H1 (cell line): ENCODE measurements around the gene A3GALT2. TPM values are rescaled to one million over a fixed set of nuclear protein-coding genes. Genes with fewer than 3 reads are reported as not detected.

ENCODE experiments used
- CTCF ChIA-PET: fragments of 300-600 bp; sonication (Branson Sonifier 250); formaldehyde crosslinking; loops from one replicate; lab custom pipeline; 2021; ENCODE audit not compliant: partially characterized antibody; lab: Charles Lee
- POLR2A ChIA-PET: fragments of 300-600 bp; sonication (Branson Sonifier 250); formaldehyde crosslinking; loops from one replicate; lab custom pipeline; 2021; ENCODE audit warnings: inconsistent platforms; ENCODE audit not compliant: partially characterized antibody; lab: Charles Lee
- DNase-seq, 2 experiments: peaks; one replicate each; pipeline versions ENCODE4 v3.0.0 to v3.0.0-alpha.2; 2010 to 2022; ENCODE audit warnings: low spot score in 2 of 2, low read depth in 1 of 2, mixed read lengths in 1 of 2
- FAIRE-seq: peaks from 2 replicates; lab custom pipeline; 2011; peaks lifted over from hg19 to GRCh38; lab: Jason Lieb, UNC
- H2AFZ ChIP-seq: 2 replicates; pipeline ENCODE4 v1.8.1; 2012; ENCODE audit warnings: low read length, inconsistent platforms
- H2AK5ac ChIP-seq: 2 replicates; pipeline ENCODE4 v1.6.1; 2013; ENCODE audit warnings: low read depth, low read length
- H2BK120ac ChIP-seq: replicated peaks from 2 replicates; pipeline ENCODE3; 2013; ENCODE audit warnings: low read depth, low read length, inconsistent platforms
- H2BK12ac ChIP-seq: 2 replicates; pipeline ENCODE4 v1.6.1; 2013; ENCODE audit warnings: low read depth, low read length
- H2BK15ac ChIP-seq: 2 replicates; pipeline ENCODE4 v1.6.1; 2013; ENCODE audit warnings: low read length
- H2BK20ac ChIP-seq: 2 replicates; pipeline ENCODE4 v1.6.1; 2013; ENCODE audit warnings: low read length
- H2BK5ac ChIP-seq: 2 replicates; pipeline ENCODE4 v1.6.1; 2013; ENCODE audit warnings: low read depth, low read length
- H3K14ac ChIP-seq: 2 replicates; pipeline ENCODE4 v1.6.1; 2013; ENCODE audit warnings: inconsistent platforms; ENCODE audit not compliant: insufficient read length
- H3K18ac ChIP-seq: 2 replicates; pipeline ENCODE4 v1.6.1; 2013; ENCODE audit warnings: low read length; ENCODE audit errors: extremely low read depth
- H3K23ac ChIP-seq: 2 replicates; pipeline ENCODE4 v1.6.1; 2013; ENCODE audit warnings: inconsistent platforms; ENCODE audit not compliant: insufficient read length
- H3K23me2 ChIP-seq: 2 replicates; pipeline ENCODE4 v1.6.1; 2013; ENCODE audit warnings: low read depth, low read length
- H3K27ac ChIP-seq: 2 replicates; pipeline ENCODE4 v1.6.1; 2011; ENCODE audit warnings: low read depth, low read length, inconsistent platforms
- H3K27me3 ChIP-seq, 4 experiments: replicated peaks in 1 of 4; 1 replicate in 1 of 4; 2 replicates in 3 of 4; pipeline versions ENCODE4 v1.6.1 to v1.8.1; 2011 to 2013; ENCODE audit warnings: low read length in 3 of 4, mild to moderate bottlenecking in 3 of 4, inconsistent platforms in 2 of 4, mixed read lengths in 2 of 4, moderate library complexity in 1 of 4; ENCODE audit not compliant: control insufficient read depth in 3 of 4, insufficient read depth in 3 of 4; ENCODE audit errors: extremely low read depth in 1 of 4
- H3K36me3 ChIP-seq, 4 experiments: 2 replicates each; pipeline versions ENCODE4 v1.6.1 to v1.8.1; 2011 to 2013; ENCODE audit warnings: mild to moderate bottlenecking in 4 of 4, low read length in 3 of 4, moderate library complexity in 2 of 4, control low read depth in 1 of 4, inconsistent platforms in 1 of 4; ENCODE audit not compliant: insufficient read depth in 4 of 4, control insufficient read depth in 2 of 4
- H3K4ac ChIP-seq: replicated peaks from 2 replicates; pipeline ENCODE3; 2013; ENCODE audit warnings: low read length, low read depth, mixed read lengths, inconsistent platforms; ENCODE audit not compliant: insufficient read length
- H3K4me1 ChIP-seq, 4 experiments: replicated peaks in 1 of 4; 1 replicate in 1 of 4; 2 replicates in 3 of 4; pipeline versions ENCODE4 v1.6.1 to v1.8.1; 2011 to 2013; ENCODE audit warnings: low read length in 3 of 4, inconsistent platforms in 2 of 4, mixed read lengths in 1 of 4; ENCODE audit not compliant: insufficient read depth in 4 of 4, control insufficient read depth in 3 of 4
- H3K4me2 ChIP-seq, 2 experiments: 2 replicates each; pipeline versions ENCODE4 v1.6.1 to v1.8.1; 2011 to 2013; ENCODE audit warnings: low read depth in 2 of 2, low read length in 2 of 2, control low read depth in 1 of 2, inconsistent platforms in 1 of 2, mild to moderate bottlenecking in 1 of 2; ENCODE audit not compliant: insufficient read depth in 1 of 2
- H3K4me3 ChIP-seq, 4 experiments: fragments of 200-600, 300-600 bp in 1 of 4; sonication (generic), shearing (Covaris generic), sonication (Bioruptor Twin) in 1 of 4; 2 replicates each; pipeline versions ENCODE4 v1.5.1 to v1.8.1; 2011 to 2016; ENCODE audit warnings: low read length in 4 of 4, low read depth in 3 of 4, control low read depth in 2 of 4, inconsistent platforms in 2 of 4, mild to moderate bottlenecking in 2 of 4, mixed read lengths in 1 of 4, moderate library complexity in 1 of 4; ENCODE audit not compliant: insufficient read depth in 2 of 4; ENCODE audit errors: extremely low read depth in 1 of 4
- H3K56ac ChIP-seq: replicated peaks from 2 replicates; pipeline ENCODE3; 2013; ENCODE audit warnings: low read depth, mild to moderate bottlenecking, mixed read lengths, low read length, inconsistent platforms; ENCODE audit not compliant: insufficient read length
- H3K79me1 ChIP-seq: 2 replicates; pipeline ENCODE4 v1.6.1; 2013; ENCODE audit warnings: low read depth, low read length, control low read depth
- H3K79me2 ChIP-seq, 2 experiments: 2 replicates each; pipeline versions ENCODE4 v1.6.1 to v1.8.1; 2012 to 2013; ENCODE audit warnings: low read length in 2 of 2, mild to moderate bottlenecking in 2 of 2, inconsistent platforms in 1 of 2; ENCODE audit not compliant: insufficient read depth in 2 of 2, control insufficient read depth in 1 of 2
- H3K9ac ChIP-seq, 4 experiments: replicated peaks in 1 of 4; 1 replicate in 1 of 4; 2 replicates in 3 of 4; pipeline versions ENCODE4 v1.6.1 to v1.8.1; 2011 to 2013; ENCODE audit warnings: low read depth in 3 of 4, low read length in 3 of 4, control low read depth in 2 of 4, mild to moderate bottlenecking in 2 of 4, moderate library complexity in 2 of 4, inconsistent platforms in 1 of 4; ENCODE audit errors: extremely low read depth in 1 of 4
- H3K9me3 ChIP-seq, 2 experiments: 2 replicates each; pipeline versions ENCODE4 v1.6.1 to v1.8.1; 2012 to 2013; ENCODE audit warnings: mild to moderate bottlenecking in 2 of 2, moderate library complexity in 2 of 2, control low read depth in 1 of 2, inconsistent platforms in 1 of 2, low read depth in 1 of 2, low read length in 1 of 2, mixed read lengths in 1 of 2; ENCODE audit not compliant: insufficient read depth in 2 of 2
- H4K20me1 ChIP-seq, 2 experiments: replicated peaks in 1 of 2; 2 replicates each; pipeline versions ENCODE3 to v1.8.1; 2011 to 2013; ENCODE audit warnings: inconsistent platforms in 2 of 2, low read length in 2 of 2, mild to moderate bottlenecking in 1 of 2; ENCODE audit not compliant: insufficient read depth in 2 of 2, control insufficient read depth in 1 of 2
- H4K5ac ChIP-seq: 2 replicates; pipeline ENCODE4 v1.6.1; 2013; ENCODE audit warnings: low read length, low read depth, mixed read lengths, inconsistent platforms; ENCODE audit not compliant: insufficient read length
- H4K8ac ChIP-seq: 2 replicates; pipeline ENCODE4 v1.8.0; 2013; ENCODE audit warnings: mild to moderate bottlenecking, moderate library complexity, low read length, inconsistent platforms; ENCODE audit not compliant: insufficient read depth; ENCODE audit errors: extremely low read depth
- H4K91ac ChIP-seq: replicated peaks from 2 replicates; pipeline ENCODE3; 2013; ENCODE audit warnings: low read length, mixed read lengths, inconsistent platforms; ENCODE audit not compliant: insufficient read length
- ASH2L ChIP-seq: fragments of 200-600, 300-600 bp; sonication (generic); IDR thresholded peaks from one replicate; pipeline ENCODE4 v1.7.1; 2017; ENCODE audit warnings: low read length
- CBX8 ChIP-seq: fragments of 300-800, 300-1000 bp; sonication (generic); IDR thresholded peaks from 2 replicates; pipeline ENCODE4 v1.7.1; 2016; ENCODE audit warnings: low read depth, low read length, borderline replicate concordance
- CHD2 ChIP-seq: IDR thresholded peaks from 2 replicates; pipeline ENCODE4 v1.6.1; 2012; ENCODE audit warnings: low read length, improper control_type of control experiment
- HDAC6 ChIP-seq: IDR thresholded peaks from one replicate; pipeline ENCODE4 v1.7.1; 2012; ENCODE audit warnings: low read depth, mild to moderate bottlenecking, inconsistent platforms, low read length, moderate library complexity
- MAX ChIP-seq: IDR thresholded peaks from 2 replicates; pipeline ENCODE4 v1.6.1; 2012; ENCODE audit warnings: inconsistent platforms
- RBBP5 ChIP-seq: IDR thresholded peaks from 2 replicates; pipeline ENCODE4 v1.7.1; 2012; ENCODE audit warnings: low read depth, mild to moderate bottlenecking, inconsistent platforms, low read length, moderate library complexity, borderline replicate concordance
- SIX5 ChIP-seq: IDR thresholded peaks from 2 replicates; pipeline ENCODE4 v1.6.1; 2011; ENCODE audit warnings: mild to moderate bottlenecking, low read depth, low read length
- TAF7 ChIP-seq: optimal IDR thresholded peaks from 2 replicates; pipeline ENCODE3; 2011; ENCODE audit warnings: low read depth, mild to moderate bottlenecking, inconsistent platforms, low read length, moderate library complexity, borderline replicate concordance
- TCF12 ChIP-seq: IDR thresholded peaks from 2 replicates; pipeline ENCODE4 v1.6.1; 2011; ENCODE audit warnings: low read depth, mild to moderate bottlenecking, low read length
- YY1 ChIP-seq: IDR thresholded peaks from 2 replicates; pipeline ENCODE4 v1.6.1; 2011; ENCODE audit warnings: low read depth, mild to moderate bottlenecking, low read length
- ZNF274 ChIP-seq: IDR thresholded peaks from 2 replicates; pipeline ENCODE4 v1.7.0; 2012; ENCODE audit warnings: low read length, borderline replicate concordance; ENCODE audit errors: extremely low read depth
- WGBS, 2 experiments: shearing (Covaris generic) in 1 of 2; methylation state at CpG; one replicate each; pipeline versions ENCODE4 v1.1.6 to v1.1.7; 2013 to 2015; ENCODE audit warnings: low lambda C conversion rate in 2 of 2, mixed read lengths in 2 of 2, inconsistent platforms in 1 of 2, low coverage in 1 of 2, missing lambda C conversion rate in 1 of 2; ENCODE audit not compliant: insufficient replicate concordance in 2 of 2, insufficient coverage in 1 of 2, insufficient read length in 1 of 2; ENCODE audit errors: extremely low coverage in 1 of 2, missing lambda C conversion rate in 1 of 2; 5-methylcytosine and 5-hydroxymethylcytosine counted together
- polyA plus RNA-seq, 7 experiments: library from polyadenylated mRNA; depleted of rRNA in 3 of 7; stranded (reverse) in 5 of 7; unstranded in 2 of 7; fragments of >200 nt in 5 of 7; fragments of 200-250 nt in 2 of 7; gene quantifications; 1 replicate in 5 of 7; 2 replicates in 1 of 7; 4 replicates in 1 of 7; pipeline versions ENCODE4 v1.2.1 to v1.2.3, GENCODE V29; 2011 to 2013; ENCODE audit warnings: missing spikeins in 2 of 7, mixed read lengths in 2 of 7
- total RNA-seq: library from RNA; stranded (reverse); fragmentation: NEBNext Ultra II Directional; extraction: Animal tissue kit (Norgen Biotek cat#: 25700); gene quantifications from 2 replicates; pipeline ENCODE4 v1.2.1, GENCODE V29; 2021

Gene A3GALT2
- total and polyA plus RNA-seq, 2 of the 8 experiments (the other 6 are each of a cell fraction or from before 2014, with no cell fraction given), result not detected

GRCh38 chr1:33270808-33271465, 50.0 kb downstream of the A3GALT2 start:
- no peak overlapping the region for H2AFZ ChIP-seq
- DNase-seq (no peak), FAIRE-seq (no peak)
- no peaks in the 10 kb centered on the region for H3K23me2 ChIP-seq
- H3K79me2 ChIP-seq, result peaks cover 0 to 8% of the 10 kb centered on the region in 2 experiments; a peak in 1 of 4 replicates
- no peak overlapping the region for H3K27ac ChIP-seq
- no peaks in the 10 kb centered on the region for H3K9me3 ChIP-seq
- POLR2A ChIA-PET, result interaction anchor here (1.5 kb wide), 1 partner anchor 11 kb away, joined by 7 read pairs; no protein-coding TSS in a partner anchor
- no peak overlapping the region for H3K56ac ChIP-seq
- no peak overlapping the region for H2BK15ac ChIP-seq
- no peak overlapping the region for H3K23ac ChIP-seq
- TF ChIP-seq MAX, result no peak
- TF ChIP-seq RBBP5, result no peak
- no peak for TF ChIP-seq TAF7
- TF ChIP-seq CHD2, result no peak
- TF ChIP-seq HDAC6, result no peak
- no peak for TF ChIP-seq ASH2L
- TF ChIP-seq ZNF274, result no peak
- TF ChIP-seq CBX8, result no peak
- no peak for TF ChIP-seq YY1
- no peak for TF ChIP-seq SIX5
- TF ChIP-seq TCF12, result no peak
- CTCF ChIA-PET, result interaction anchor here (5.8 kb wide), 1 partner anchor 25 kb away, joined by 49 read pairs; no protein-coding TSS in a partner anchor
- H4K5ac ChIP-seq, result no peak overlapping the region
- H4K91ac ChIP-seq, result no peak overlapping the region
- no peak overlapping the region for H3K14ac ChIP-seq
- H2BK20ac ChIP-seq, result no peak overlapping the region
- H3K36me3 ChIP-seq, result peaks cover 0 to 5% (median 0%) of the 10 kb centered on the region in 4 experiments; a peak in 1 of 8 replicates
- no peak overlapping the region for H3K4me3 ChIP-seq
- H4K8ac ChIP-seq, result no peak overlapping the region
- no peak overlapping the region for H2BK5ac ChIP-seq
- peaks cover 2 to 25% of the 10 kb centered on the region in 2 experiments for H4K20me1 ChIP-seq
- no peak overlapping the region for H3K9ac ChIP-seq
- no peak overlapping the region for H2BK12ac ChIP-seq
- 94% methylated on average over 7 of the region's 7 CpGs; no CpG with 5 or more reads in 1 of the 2 experiments for WGBS, 2 experiments
- H2BK120ac ChIP-seq, result no peak overlapping the region
- no peaks in the 10 kb centered on the region for H3K27me3 ChIP-seq
- H3K18ac ChIP-seq, result no peak overlapping the region
- H2AK5ac ChIP-seq, result no peak overlapping the region
- H3K4me2 ChIP-seq, result no peak overlapping the region
- H3K4me1 ChIP-seq, result peaks cover 0 to 13% (median 3%) of the 10 kb centered on the region in 4 experiments; a peak in 5 of 7 replicates
- peaks cover 14% of the 10 kb centered on the region for H3K79me1 ChIP-seq
- H3K4ac ChIP-seq, result no peak overlapping the region
